ENCODE data around the gene MSS51. TPM values are rescaled to one million over a fixed set of nuclear protein-coding genes. Genes with fewer than 3 reads are reported as not detected.

MSS51 gene
- total and polyA plus RNA-seq, 4 donors: 2.4 to 6.4 (median 3.5) TPM

GRCh38 chr10:73379064-73379748 is 54.2 kb downstream of the MSS51 start:
- no peak for DNase-seq (ENCODE audit: low read depth in 4 of 6, low spot score in 6 of 6)
- 100% methylated on average over 1 of the region's 1 CpG for WGBS (ENCODE audit: insufficient coverage)
- H3K4me3 ChIP-seq (ENCODE audit: low read depth, low read length): no peak overlapping the region
- H3K27me3 ChIP-seq (ENCODE audit: control insufficient read depth, insufficient read depth, low read length): no peaks in the 10 kb centered on the region
- H3K4me1 ChIP-seq (ENCODE audit: control insufficient read depth, insufficient read depth, low read length): no peaks in the 10 kb centered on the region
- H3K27ac ChIP-seq (ENCODE audit: low read depth, low read length): no peak overlapping the region
- H3K36me3 ChIP-seq (ENCODE audit: control insufficient read depth, insufficient read depth, low read length): peaks cover 29% of the 10 kb centered on the region
- no peaks in the 10 kb centered on the region for H3K9me3 ChIP-seq (ENCODE audit: control insufficient read depth, insufficient read depth, low read length)

DNA sequence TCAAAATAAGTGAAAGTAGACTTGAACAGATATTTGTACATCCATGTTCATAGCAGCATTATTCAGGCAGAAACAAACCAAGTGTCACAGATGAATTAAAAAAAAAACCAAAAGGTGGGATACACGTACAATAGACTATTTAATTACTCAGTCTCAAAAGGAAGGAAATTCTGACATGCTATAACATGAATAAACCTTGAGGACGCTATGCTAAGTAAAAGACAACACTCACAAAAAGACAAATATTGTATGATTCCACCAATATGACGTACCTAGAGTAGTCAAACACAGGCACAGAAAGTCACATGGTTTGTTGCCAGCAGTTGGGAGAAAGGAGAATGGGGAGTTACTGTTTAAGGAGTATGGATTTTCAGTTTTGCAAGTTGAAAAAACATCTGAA is 56.7 kb downstream of the MSS51 start:
- no peak for DNase-seq (ENCODE audit: low read depth in 4 of 6, low spot score in 6 of 6)
- no peak overlapping the region for H3K4me3 ChIP-seq (ENCODE audit: low read depth, low read length)
- no peaks in the 10 kb centered on the region for H3K4me1 ChIP-seq (ENCODE audit: control insufficient read depth, insufficient read depth, low read length)
- H3K27ac ChIP-seq (ENCODE audit: low read depth, low read length): no peak overlapping the region
- no peaks in the 10 kb centered on the region for H3K27me3 ChIP-seq (ENCODE audit: control insufficient read depth, insufficient read depth, low read length)
- H3K36me3 ChIP-seq (ENCODE audit: control insufficient read depth, insufficient read depth, low read length): peaks cover 29% of the 10 kb centered on the region
- WGBS (ENCODE audit: insufficient coverage): no CpG with 5 or more reads among the region's 3 CpGs
- H3K9me3 ChIP-seq (ENCODE audit: control insufficient read depth, insufficient read depth, low read length): no peaks in the 10 kb centered on the region

Other genes starting within 250 kb of the MSS51 start
- 10 to 100 TPM; 26.4 to 35.8 TPM for gene DNAJC9, start 186.3 kb downstream of the MSS51 start, total RNA-seq
- 10 to 100 TPM; 36.6 to 37.9 TPM for gene DNAJC9, start 186.3 kb downstream of the MSS51 start, polyA plus RNA-seq (ENCODE audit: insufficient read length in 2 of 2)
- 10 to 100 TPM; 62.2 to 65.8 TPM for gene MRPS16, start 180.9 kb downstream of the MSS51 start, total RNA-seq
- 10 to 100 TPM; 68.8 to 84.3 TPM for gene MRPS16, start 180.9 kb downstream of the MSS51 start, polyA plus RNA-seq (ENCODE audit: insufficient read length in 2 of 2)
- gene CFAP70, start 74.7 kb downstream of the MSS51 start, total RNA-seq: 10 to 100 TPM in 1 of 2 donors, 1 to 10 TPM in 1; 4.7 to 22.6 TPM
- gene CFAP70, start 74.7 kb downstream of the MSS51 start, polyA plus RNA-seq (ENCODE audit: insufficient read length in 2 of 2): 10 to 100 TPM in 1 of 2 donors, 1 to 10 TPM in 1; 8.8 to 14.2 TPM
- 10 to 100 TPM; 69.9 to 72.3 TPM for gene ANXA7, start 19.5 kb downstream of the MSS51 start, total RNA-seq
- 10 to 100 TPM; 55.6 to 59.2 TPM for gene ANXA7, start 19.5 kb downstream of the MSS51 start, polyA plus RNA-seq (ENCODE audit: insufficient read length in 2 of 2)
- 100 to 1,000 TPM in 1 of 2 donors, 10 to 100 TPM in 1; 49.1 to 180 TPM for gene PPP3CB, start 62.5 kb upstream of the MSS51 start, total RNA-seq
- gene PPP3CB, start 62.5 kb upstream of the MSS51 start, polyA plus RNA-seq (ENCODE audit: insufficient read length in 2 of 2): 100 to 1,000 TPM; 166 to 173 TPM
- gene USP54, start 157.8 kb upstream of the MSS51 start, total RNA-seq: 10 to 100 TPM; 94.2 to 98.3 TPM
- 10 to 100 TPM; 79.0 to 84.3 TPM for gene USP54, start 157.8 kb upstream of the MSS51 start, polyA plus RNA-seq (ENCODE audit: insufficient read length in 2 of 2)
- gene MYOZ1, start 207.9 kb upstream of the MSS51 start, total RNA-seq: 1 to 10 TPM; 1.6 to 4.2 TPM
- gene MYOZ1, start 207.9 kb upstream of the MSS51 start, polyA plus RNA-seq (ENCODE audit: insufficient read length in 2 of 2): 1 to 10 TPM; 1.3 to 2.2 TPM
- under 1 TPM in 1 of 2 donors, not detected in 1; 0.11 TPM for gene SYNPO2L, start 222.5 kb upstream of the MSS51 start, total RNA-seq
- 1 to 10 TPM in 1 of 2 donors, under 1 TPM in 1; 0.54 to 1.5 TPM for gene SYNPO2L, start 222.5 kb upstream of the MSS51 start, polyA plus RNA-seq (ENCODE audit: insufficient read length in 2 of 2)